Vagina (tissue), 2 donors: Measurements from ENCODE around the gene C2orf76.

Source experiments
- POLR2A ChIP-seq, 2 donors: fragments of 450-650 bp; IDR thresholded peaks; one replicate each; pipeline ENCODE4 v1.6.1; 2017; ENCODE audit warnings: antibody characterized with exemption in 2 of 2, mild to moderate bottlenecking in 2 of 2, moderate library complexity in 2 of 2
- TF ChIP-seq, protein P1 (sequence below), 3 experiments: fragments of 450-650 bp in 2 of 3; fragments of 200-600 bp in 1 of 3; sonication (generic) in 1 of 3; IDR thresholded peaks; one replicate each; pipeline ENCODE4 v1.5.1; 2017 to 2019; ENCODE audit warnings: antibody characterized with exemption in 3 of 3, mild to moderate bottlenecking in 2 of 3, moderate library complexity in 2 of 3

DNA sequence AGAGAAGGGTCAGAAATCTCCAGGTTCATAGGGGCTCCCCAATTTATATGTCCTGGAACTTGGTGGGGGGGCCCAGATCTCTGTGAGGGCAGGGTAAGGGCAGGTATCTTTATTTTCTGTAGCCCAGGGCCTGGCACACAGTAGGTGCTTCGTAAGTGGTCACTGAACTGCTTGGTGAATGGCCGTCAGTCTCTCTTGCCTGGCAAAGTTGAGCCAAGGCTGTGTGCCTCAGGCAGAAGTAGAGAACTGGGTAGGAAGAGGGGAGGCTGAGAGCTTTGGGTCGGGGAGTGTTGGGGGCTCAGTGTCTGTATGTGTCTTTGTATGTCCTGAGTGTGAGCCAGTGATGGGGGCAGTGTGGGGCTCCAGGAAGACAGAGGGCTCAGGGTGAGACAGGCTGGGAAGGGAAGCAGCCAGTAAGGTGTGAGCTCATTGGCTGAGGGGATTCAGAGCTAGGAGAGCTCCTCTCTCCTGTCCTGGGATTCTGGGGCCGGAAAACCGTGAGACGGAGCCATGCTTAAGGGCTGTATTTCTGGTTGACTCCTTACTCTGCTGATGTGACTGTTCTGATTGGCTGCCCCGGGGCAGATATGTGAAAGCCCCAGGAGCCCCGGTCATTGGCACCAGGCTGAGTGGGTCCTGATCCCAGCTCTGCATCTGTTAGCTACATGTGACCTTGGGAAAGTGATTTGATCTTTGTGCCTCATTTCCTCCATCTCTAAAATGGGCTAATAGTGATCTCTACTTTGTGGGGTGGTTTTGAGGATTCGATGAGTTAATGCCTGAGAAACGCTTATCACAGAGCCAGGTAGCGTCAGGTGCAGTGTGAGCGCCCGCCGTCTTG lies 112.7 kb downstream of the C2orf76 start:
- no peak for TF ChIP-seq POLR2A (IDR thresholded peaks at IDR 0.05)
- TF ChIP-seq, protein P1, sequence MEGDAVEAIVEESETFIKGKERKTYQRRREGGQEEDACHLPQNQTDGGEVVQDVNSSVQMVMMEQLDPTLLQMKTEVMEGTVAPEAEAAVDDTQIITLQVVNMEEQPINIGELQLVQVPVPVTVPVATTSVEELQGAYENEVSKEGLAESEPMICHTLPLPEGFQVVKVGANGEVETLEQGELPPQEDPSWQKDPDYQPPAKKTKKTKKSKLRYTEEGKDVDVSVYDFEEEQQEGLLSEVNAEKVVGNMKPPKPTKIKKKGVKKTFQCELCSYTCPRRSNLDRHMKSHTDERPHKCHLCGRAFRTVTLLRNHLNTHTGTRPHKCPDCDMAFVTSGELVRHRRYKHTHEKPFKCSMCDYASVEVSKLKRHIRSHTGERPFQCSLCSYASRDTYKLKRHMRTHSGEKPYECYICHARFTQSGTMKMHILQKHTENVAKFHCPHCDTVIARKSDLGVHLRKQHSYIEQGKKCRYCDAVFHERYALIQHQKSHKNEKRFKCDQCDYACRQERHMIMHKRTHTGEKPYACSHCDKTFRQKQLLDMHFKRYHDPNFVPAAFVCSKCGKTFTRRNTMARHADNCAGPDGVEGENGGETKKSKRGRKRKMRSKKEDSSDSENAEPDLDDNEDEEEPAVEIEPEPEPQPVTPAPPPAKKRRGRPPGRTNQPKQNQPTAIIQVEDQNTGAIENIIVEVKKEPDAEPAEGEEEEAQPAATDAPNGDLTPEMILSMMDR (IDR thresholded peaks at IDR 0.05): no peak
